BE2C (cell line): ENCODE data around the gene PTX4.

Experiments
- DNase-seq: peaks from one replicate; pipeline ENCODE4 v3.0.0-alpha.2; 2020
- H3K27me3 ChIP-seq: fragments of 250-450 bp; sonication (Bioruptor Pico); 2 replicates; pipeline ENCODE4 v1.5.1; 2020; ENCODE audit warnings: mild to moderate bottlenecking
- H3K36me3 ChIP-seq: fragments of 250-450 bp; sonication (Bioruptor Pico); 2 replicates; pipeline ENCODE4 v1.5.1; 2020; ENCODE audit warnings: mild to moderate bottlenecking
- H3K4me1 ChIP-seq: fragments of 250-450 bp; sonication (Bioruptor Pico); 2 replicates; pipeline ENCODE4 v1.5.1; 2020
- H3K4me3 ChIP-seq: 2 replicates; pipeline ENCODE4 v1.5.1; 2011; ENCODE audit warnings: low read depth, low read length
- H3K9me3 ChIP-seq: fragments of 250-450 bp; sonication (Bioruptor Pico); 2 replicates; pipeline ENCODE4 v1.5.1; 2020
- CTCF ChIP-seq: IDR thresholded peaks from 2 replicates; pipeline ENCODE4 v1.5.1; 2012; ENCODE audit warnings: mild to moderate bottlenecking, low read depth, low read length

Gene PTX4

GRCh38 chr16:1534021-1535020 lies 45.6 kb upstream of the PTX4 start:
- Histone ChIP-seq H3K9me3 (no peaks in the 10 kb centered on the region), H3K36me3 (peaks cover 2% of the 10 kb centered on the region), H3K4me3 (peak overlapping the region; percentile 68), H3K27me3 (no peaks in the 10 kb centered on the region), H3K4me1 (peaks cover 36% of the 10 kb centered on the region)
- peak; percentile 14; the same call in 1 of the 2 replicates for TF ChIP-seq CTCF
- peak; percentile 51 for DNase-seq

- Histone ChIP-seq H3K9me3 (no peaks in the 10 kb centered on the region), H3K4me3 (peak within 1 kb of the TSS; percentile 68), H3K4me1 (peaks cover 31% of the 10 kb centered on the region), H3K27me3 (no peaks in the 10 kb centered on the region), H3K36me3 (no peaks in the 10 kb centered on the region)
- TF ChIP-seq CTCF = no peak
- peak; percentile 79 for DNase-seq
These were observed 44.8 kb upstream of the PTX4 start, which contains the start of gene TMEM204 for GRCh38 chr16:1533443-1533951. TMEM204 (plus strand) TSS chr16:1533666; CDS start chr16:1534276, 610 bp downstream.

DNA sequence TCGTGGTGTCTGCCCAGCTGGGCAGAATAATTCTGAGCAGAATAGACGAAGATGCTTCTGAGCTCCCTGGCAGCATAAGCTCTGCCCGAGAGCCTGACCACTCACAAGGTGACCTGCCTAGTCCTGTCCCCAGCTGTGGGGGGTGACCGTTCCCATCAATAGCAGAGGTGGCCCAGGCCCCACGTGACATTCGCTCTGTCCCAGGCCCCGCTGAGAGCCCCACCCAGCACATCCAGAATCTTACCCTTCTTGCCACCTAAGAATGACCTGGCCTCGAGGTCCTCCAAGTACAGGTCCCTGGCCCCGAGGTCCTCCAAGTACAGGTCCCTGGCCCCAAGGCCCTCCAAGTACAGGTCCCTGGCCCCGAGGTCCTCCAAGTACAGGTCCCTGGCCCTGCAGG lies 44.0 kb upstream of the PTX4 start:
- peaks cover 32% of the 10 kb centered on the region for H3K4me1 ChIP-seq

GRCh38 chr16:1532081-1532760 lies 43.5 kb upstream of the PTX4 start:
- peak; percentile 38 for DNase-seq
- H3K27me3 ChIP-seq = no peaks in the 10 kb centered on the region
- H3K9me3 ChIP-seq = no peaks in the 10 kb centered on the region
- TF ChIP-seq CTCF = no peak
- peaks cover 32% of the 10 kb centered on the region for H3K4me1 ChIP-seq
- no peaks in the 10 kb centered on the region for H3K36me3 ChIP-seq
- H3K4me3 ChIP-seq = no peak overlapping the region

More for the DNA sequence above, 44.0 kb upstream of the PTX4 start:
- Histone ChIP-seq H3K4me3 (no peak overlapping the region; the same call in 1 of the 2 replicates), H3K27me3 (no peaks in the 10 kb centered on the region), H3K9me3 (no peaks in the 10 kb centered on the region), H3K36me3 (no peaks in the 10 kb centered on the region)
- TF ChIP-seq CTCF = no peak
- DNase-seq = no peak

- H3K36me3 ChIP-seq = no peaks in the 10 kb centered on the region
- H3K9me3 ChIP-seq = no peaks in the 10 kb centered on the region
- H3K4me1 ChIP-seq = peaks cover 32% of the 10 kb centered on the region
- DNase-seq = no peak
- no peaks in the 10 kb centered on the region for H3K27me3 ChIP-seq
- TF ChIP-seq CTCF = no peak
- no peak overlapping the region for H3K4me3 ChIP-seq
These were observed 42.8 kb upstream of the PTX4 start for GRCh38 chr16:1531638-1531910.
